Sigmoid colon (tissue), 7 donors: ENCODE data around the gene RBPMS2. TPM values are rescaled to one million over a fixed set of nuclear protein-coding genes. Genes with fewer than 3 reads are reported as not detected.

Experiments used
- DNase-seq: peaks from one replicate; pipeline ENCODE4 v3.0.0-alpha.2; 2019
- H3K27ac ChIP-seq, 4 donors: fragments of 200-600 bp; sonication (generic); one replicate each; pipeline ENCODE4 v1.5.1; 2016 to 2019; ENCODE audit warnings: mild to moderate bottlenecking in 1 of 4
- H3K27me3 ChIP-seq, 3 donors: fragments of 200-600 bp; sonication (generic); one replicate each; pipeline ENCODE4 v1.5.1; 2019; ENCODE audit warnings: mild to moderate bottlenecking in 1 of 3
- H3K36me3 ChIP-seq, 4 donors: fragments of 200-600 bp; sonication (generic); one replicate each; pipeline ENCODE4 v1.5.1; 2016 to 2019
- H3K4me1 ChIP-seq, 4 donors: fragments of 200-600 bp; sonication (generic); one replicate each; pipeline ENCODE4 v1.5.1; 2017 to 2019
- H3K4me3 ChIP-seq, 4 donors: fragments of 200-600 bp; sonication (generic); one replicate each; pipeline ENCODE4 v1.5.1; 2017 to 2019; ENCODE audit warnings: mild to moderate bottlenecking in 2 of 4, moderate library complexity in 1 of 4
- H3K9me3 ChIP-seq, 4 donors: fragments of 200-600 bp in 3 of 4; sonication (generic) in 3 of 4; one replicate each; pipeline versions ENCODE4 v1.5.1 to v1.6.1; 2013 to 2019
- EP300 ChIP-seq, 4 donors: sonication (generic); formaldehyde crosslinking; IDR thresholded peaks; one replicate each; pipeline ENCODE4 v1.6.1; 2017; ENCODE audit warnings: antibody characterized with exemption in 4 of 4
- POLR2A ChIP-seq, 2 donors: fragments of 450-650 bp; IDR thresholded peaks; one replicate each; pipeline ENCODE4 v1.6.1; 2016; ENCODE audit warnings: antibody characterized with exemption in 2 of 2, mild to moderate bottlenecking in 2 of 2, moderate library complexity in 2 of 2
- POLR2AphosphoS5 ChIP-seq, 4 donors: sonication (generic); formaldehyde crosslinking; IDR thresholded peaks; one replicate each; pipeline ENCODE4 v1.6.1; 2017; ENCODE audit warnings: antibody characterized with exemption in 4 of 4
- WGBS, 2 donors: extraction: QIAGEN DNeasy Blood & Tissue Kit; methylation state at CpG; one replicate each; pipeline ENCODE4 v1.1.7; 2013; 5-methylcytosine and 5-hydroxymethylcytosine counted together
- intact Hi-C: fragments of 100-400 bp; cut with DNase I; formaldehyde crosslinking; loops from one replicate; pipeline ENCODE4 v1.15.1; 2023
- polyA plus RNA-seq, 3 donors: library from polyadenylated mRNA; stranded (reverse); fragments of 200-250 nt; gene quantifications; one replicate each; pipeline ENCODE4 v1.2.3, GENCODE V29; 2013
- total RNA-seq, 4 donors: library from RNA; depleted of rRNA; stranded (reverse); fragments of >200 nt; gene quantifications; one replicate each; pipeline ENCODE4 v1.1.0, GENCODE V29; 2016
- TF ChIP-seq, protein P1 (sequence below), 4 experiments: fragments of 450-650 bp in 3 of 4; fragments of 200-600 bp in 1 of 4; IDR thresholded peaks; one replicate each; pipeline ENCODE4 v1.5.1; 2016 to 2019; ENCODE audit warnings: antibody characterized with exemption in 4 of 4, mild to moderate bottlenecking in 3 of 4, moderate library complexity in 2 of 4
- donor health status: healthy with polysubstance abuse.
- donor health status: Bipolar disorder and iron deficiency.
- donor health status: healthy.

Gene RBPMS2
- total and polyA plus RNA-seq, 7 donors = 0.69 to 58.2 (median 22.1) TPM

- peaks cover 0 to 95% (median 87%) of the 10 kb centered on the region in 4 donors for H3K4me1 ChIP-seq
- WGBS, 2 donors = 73 to 84% methylated on average over 13 of the region's 13 CpGs
- no peak for DNase-seq
- H3K4me3 ChIP-seq = peak overlapping the region in 1 of 4 donors; percentile 5
- no peaks in the 10 kb centered on the region for H3K27me3 ChIP-seq
- H3K36me3 ChIP-seq = peaks cover 0 to 4% (median 0%) of the 10 kb centered on the region in 4 donors
- H3K9me3 ChIP-seq = no peaks in the 10 kb centered on the region
- H3K27ac ChIP-seq = peak overlapping the region; percentile 80 to 90 (median 86)
- intact Hi-C loops = no loop called here
- TF ChIP-seq, protein P1, sequence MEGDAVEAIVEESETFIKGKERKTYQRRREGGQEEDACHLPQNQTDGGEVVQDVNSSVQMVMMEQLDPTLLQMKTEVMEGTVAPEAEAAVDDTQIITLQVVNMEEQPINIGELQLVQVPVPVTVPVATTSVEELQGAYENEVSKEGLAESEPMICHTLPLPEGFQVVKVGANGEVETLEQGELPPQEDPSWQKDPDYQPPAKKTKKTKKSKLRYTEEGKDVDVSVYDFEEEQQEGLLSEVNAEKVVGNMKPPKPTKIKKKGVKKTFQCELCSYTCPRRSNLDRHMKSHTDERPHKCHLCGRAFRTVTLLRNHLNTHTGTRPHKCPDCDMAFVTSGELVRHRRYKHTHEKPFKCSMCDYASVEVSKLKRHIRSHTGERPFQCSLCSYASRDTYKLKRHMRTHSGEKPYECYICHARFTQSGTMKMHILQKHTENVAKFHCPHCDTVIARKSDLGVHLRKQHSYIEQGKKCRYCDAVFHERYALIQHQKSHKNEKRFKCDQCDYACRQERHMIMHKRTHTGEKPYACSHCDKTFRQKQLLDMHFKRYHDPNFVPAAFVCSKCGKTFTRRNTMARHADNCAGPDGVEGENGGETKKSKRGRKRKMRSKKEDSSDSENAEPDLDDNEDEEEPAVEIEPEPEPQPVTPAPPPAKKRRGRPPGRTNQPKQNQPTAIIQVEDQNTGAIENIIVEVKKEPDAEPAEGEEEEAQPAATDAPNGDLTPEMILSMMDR (IDR thresholded peaks at IDR 0.05) = peak in 1 of 4 experiments; percentile 16
- TF ChIP-seq POLR2AphosphoS5 (IDR thresholded peaks at IDR 0.05) (peak in 2 of 4 donors; percentile 13 to 34), POLR2A (IDR thresholded peaks at IDR 0.05) (no peak)
Observed at GRCh38 chr15:64751464-64751863, 23.9 kb downstream of the RBPMS2 start.

DNA sequence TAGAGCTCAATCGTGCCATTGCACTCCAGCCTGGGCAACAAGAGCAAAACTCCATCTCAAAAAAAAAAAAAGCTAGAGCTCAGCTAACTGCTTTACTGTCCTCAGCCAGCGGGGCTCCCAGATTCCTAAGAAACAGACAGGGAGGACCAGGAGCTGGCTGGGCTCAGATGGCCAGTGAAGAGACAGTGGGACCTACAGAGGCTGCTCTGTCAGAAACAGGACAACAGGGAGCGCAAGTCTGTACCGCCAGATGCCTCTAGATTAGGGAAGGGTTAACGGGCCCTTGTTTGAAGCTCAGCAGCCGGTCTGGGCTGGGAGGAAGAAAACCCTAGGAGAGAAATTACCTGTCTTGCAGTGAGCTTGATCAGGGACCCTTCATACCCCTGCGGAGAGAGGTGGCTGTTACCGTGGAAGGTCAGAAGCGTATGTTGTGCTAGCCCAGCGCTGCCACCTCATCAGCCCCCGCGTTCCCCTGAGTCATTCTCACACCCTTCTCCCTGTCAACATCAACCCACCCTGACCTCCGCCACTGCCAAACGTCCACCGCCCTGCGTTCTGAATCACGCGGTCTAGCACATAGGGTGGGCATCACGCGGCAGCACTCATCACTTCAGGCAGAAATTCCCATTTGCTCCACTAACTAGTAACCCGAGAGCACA lies 25.3 kb downstream of the RBPMS2 start:
- Histone ChIP-seq H3K4me1 (peaks cover 0 to 94% (median 82%) of the 10 kb centered on the region in 4 donors), H3K9me3 (no peaks in the 10 kb centered on the region), H3K4me3 (peak overlapping the region in 2 of 4 donors; percentile 8 to 15), H3K27ac (peak overlapping the region; percentile 80 to 90 (median 86)), H3K36me3 (peaks cover 0 to 6% (median 2%) of the 10 kb centered on the region in 4 donors), H3K27me3 (no peaks in the 10 kb centered on the region)
- WGBS, 2 donors = 61 to 70% methylated on average over 21 of the region's 21 CpGs
- no peak for DNase-seq
- intact Hi-C loops = loop anchor here (1.0 kb wide), 1 partner anchor 21 kb away; no protein-coding TSS in a partner anchor
- peak in 1 of 4 donors; percentile 61 for TF ChIP-seq EP300 (IDR thresholded peaks at IDR 0.05)
- no peak for TF ChIP-seq POLR2A (IDR thresholded peaks at IDR 0.05)
- peak in 1 of 4 donors; percentile 49 for TF ChIP-seq POLR2AphosphoS5 (IDR thresholded peaks at IDR 0.05)

DNA sequence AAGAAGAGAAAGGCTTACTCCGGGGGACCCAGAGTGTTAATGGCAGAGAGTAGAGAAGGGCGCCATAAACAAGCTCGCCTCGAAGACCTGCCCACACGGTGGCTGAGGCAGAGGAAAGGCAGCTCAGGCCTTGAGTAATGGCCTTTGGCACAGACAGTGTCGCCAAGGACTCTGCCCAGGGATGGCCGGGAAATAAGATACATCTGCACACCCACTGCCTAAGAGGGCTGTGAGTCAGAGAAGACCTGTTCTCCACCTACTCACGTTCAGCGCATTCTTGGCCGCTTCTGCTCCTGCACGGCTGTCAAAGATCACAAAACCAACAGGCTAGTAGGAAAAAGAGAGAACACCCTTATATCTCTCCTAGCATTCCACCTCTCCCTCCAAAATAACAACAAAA lies 26.2 kb downstream of the RBPMS2 start:
- peaks cover 0 to 6% (median 2%) of the 10 kb centered on the region in 4 donors for H3K36me3 ChIP-seq
- peak; percentile 43 to 89 (median 82) for TF ChIP-seq POLR2AphosphoS5 (IDR thresholded peaks at IDR 0.05)
- peak in 2 of 4 donors; percentile 70 to 82 for TF ChIP-seq EP300 (IDR thresholded peaks at IDR 0.05)
- TF ChIP-seq, protein P1 (IDR thresholded peaks at IDR 0.05) = no peak
- peak in 1 of 2 donors; percentile 7 for TF ChIP-seq POLR2A (IDR thresholded peaks at IDR 0.05)
- H3K4me1 ChIP-seq = peaks cover 0 to 84% (median 74%) of the 10 kb centered on the region in 4 donors
- intact Hi-C loops = no loop called here
- peak overlapping the region; percentile 80 to 90 (median 86) for H3K27ac ChIP-seq
- no peaks in the 10 kb centered on the region for H3K27me3 ChIP-seq
- WGBS, 2 donors = 75 to 83% methylated on average over 11 of the region's 11 CpGs
- peak; percentile 94 for DNase-seq
- H3K4me3 ChIP-seq = peak overlapping the region in 1 of 4 donors; percentile 8
- no peaks in the 10 kb centered on the region for H3K9me3 ChIP-seq

GRCh38 chr15:64748251-64748650 lies 27.1 kb downstream of the RBPMS2 start:
- Histone ChIP-seq H3K27me3 (no peaks in the 10 kb centered on the region), H3K27ac (peak overlapping the region; percentile 80 to 90 (median 86)), H3K4me3 (no peak overlapping the region), H3K9me3 (no peaks in the 10 kb centered on the region), H3K4me1 (peaks cover 0 to 84% (median 69%) of the 10 kb centered on the region in 4 donors), H3K36me3 (peaks cover 0 to 6% (median 2%) of the 10 kb centered on the region in 4 donors)
- 95 to 96% methylated on average over 9 of the region's 9 CpGs for WGBS, 2 donors
- no peak for DNase-seq
- no peak for TF ChIP-seq EP300 (IDR thresholded peaks at IDR 0.05)
- TF ChIP-seq POLR2AphosphoS5 (IDR thresholded peaks at IDR 0.05) = no peak
- no peak for TF ChIP-seq POLR2A (IDR thresholded peaks at IDR 0.05)
- TF ChIP-seq, protein P1 (IDR thresholded peaks at IDR 0.05) = no peak
- intact Hi-C loops = no loop called here

- WGBS, 2 donors = 85 to 87% methylated on average over 9 of the region's 9 CpGs
- intact Hi-C loops = no loop called here
- peak overlapping the region; percentile 80 to 90 (median 86) for H3K27ac ChIP-seq
Observed at GRCh38 chr15:64747578-64747977, 27.8 kb downstream of the RBPMS2 start.

More at GRCh38 chr15:64747578-64747977, 27.8 kb downstream of the RBPMS2 start:
- no peak for DNase-seq
- TF ChIP-seq, protein P1 (IDR thresholded peaks at IDR 0.05) = no peak
- no peak for TF ChIP-seq POLR2A (IDR thresholded peaks at IDR 0.05)
- no peak for TF ChIP-seq POLR2AphosphoS5 (IDR thresholded peaks at IDR 0.05)
- TF ChIP-seq EP300 (IDR thresholded peaks at IDR 0.05) = no peak
- no peaks in the 10 kb centered on the region for H3K27me3 ChIP-seq
- H3K36me3 ChIP-seq = peaks cover 0 to 6% (median 0%) of the 10 kb centered on the region in 4 donors
- H3K4me3 ChIP-seq = no peak overlapping the region
- peaks cover 0 to 84% (median 71%) of the 10 kb centered on the region in 4 donors for H3K4me1 ChIP-seq
- H3K9me3 ChIP-seq = no peaks in the 10 kb centered on the region
